HepG2 (cell line): ENCODE measurements around the gene HBM. TPM values are rescaled to one million over a fixed set of nuclear protein-coding genes. Genes with fewer than 3 reads are reported as not detected.

Experiments
- ASH2L ChIP-seq: fragments of 300-600, 200-600 bp; sonication (generic); IDR thresholded peaks from 2 replicates; pipeline ENCODE4 v1.7.0; 2017; ENCODE audit warnings: low read depth, mild to moderate bottlenecking, moderate library complexity, mixed read lengths, low read length; ENCODE audit not compliant: insufficient read length
- CCAR2 ChIP-seq: fragments of 200-400 bp; formaldehyde crosslinking; optimal IDR thresholded peaks from 2 replicates; pipeline ENCODE3; 2018; ENCODE audit warnings: low read depth, mild to moderate bottlenecking, low read length, moderate library complexity
- FOXA1 ChIP-seq, 2 experiments: fragments of 450-650 bp in 1 of 2; sonication (generic) in 1 of 2; formaldehyde crosslinking in 1 of 2; IDR thresholded peaks; 2 replicates each; pipeline versions ENCODE4 v1.4.0 to v1.6.1; 2016 to 2020; ENCODE audit warnings: missing genetic modification reagents in 1 of 2
- FOXM1 ChIP-seq: sonication (generic); formaldehyde crosslinking; IDR thresholded peaks from 2 replicates; pipeline ENCODE4 v1.5.0; 2020; ENCODE audit warnings: missing genetic modification reagents
- HOXA9 ChIP-seq: sonication (generic); formaldehyde crosslinking; IDR thresholded peaks from 2 replicates; pipeline ENCODE4 v1.8.1; 2022; ENCODE audit warnings: missing genetic modification reagents, mild to moderate bottlenecking, moderate library complexity, borderline replicate concordance
- NAIF1 ChIP-seq: sonication (generic); formaldehyde crosslinking; IDR thresholded peaks from 2 replicates; pipeline ENCODE4 v1.5.0; 2020; ENCODE audit warnings: mild to moderate bottlenecking, missing genetic modification reagents, borderline replicate concordance
- SOX13 ChIP-seq, 3 experiments: fragments of 450-650 bp in 1 of 3; sonication (generic) in 1 of 3; formaldehyde crosslinking in 1 of 3; IDR thresholded peaks in 2 of 3; conservative IDR thresholded peaks in 1 of 3; 2 replicates each; pipeline versions ENCODE4 v1.5.0 to v1.6.1; 2016 to 2020; ENCODE audit warnings: antibody characterized with exemption in 1 of 3, mild to moderate bottlenecking in 1 of 3, missing compliant biosample characterization in 1 of 3, missing genetic modification reagents in 1 of 3, moderate library complexity in 1 of 3
- SP4 ChIP-seq: sonication (generic); formaldehyde crosslinking; IDR thresholded peaks from 2 replicates; pipeline ENCODE4 v1.8.1; 2023; ENCODE audit warnings: mild to moderate bottlenecking, missing genetic modification reagents
- UBTF ChIP-seq: sonication (generic); formaldehyde crosslinking; IDR thresholded peaks from 2 replicates; pipeline ENCODE4 v1.4.0; 2020; ENCODE audit warnings: mild to moderate bottlenecking, missing genetic modification reagents
- ZBTB33 ChIP-seq: sonication (generic); formaldehyde crosslinking; IDR thresholded peaks from 2 replicates; pipeline ENCODE4 v1.4.0; 2020; ENCODE audit warnings: missing genetic modification reagents
- ZBTB4 ChIP-seq: sonication (generic); formaldehyde crosslinking; IDR thresholded peaks from 2 replicates; pipeline ENCODE4 v1.4.0; 2020; ENCODE audit warnings: missing genetic modification reagents, mild to moderate bottlenecking, borderline replicate concordance
- ZFP41 ChIP-seq: sonication (generic); formaldehyde crosslinking; IDR thresholded peaks from 2 replicates; pipeline ENCODE4 v1.4.0; 2020; ENCODE audit warnings: mild to moderate bottlenecking, missing genetic modification reagents, borderline replicate concordance
- ZNF362 ChIP-seq: sonication (generic); formaldehyde crosslinking; IDR thresholded peaks from 2 replicates; pipeline ENCODE4 v1.4.0; 2020; ENCODE audit warnings: missing genetic modification reagents, mild to moderate bottlenecking, borderline replicate concordance
- ZNF44 ChIP-seq: sonication (generic); formaldehyde crosslinking; IDR thresholded peaks from 2 replicates; pipeline ENCODE4 v1.5.1; 2020; ENCODE audit warnings: mild to moderate bottlenecking, missing genetic modification reagents
- ZNF546 ChIP-seq: sonication (generic); formaldehyde crosslinking; conservative IDR thresholded peaks from 2 replicates; pipeline ENCODE4 v1.8.1; 2023; ENCODE audit warnings: mild to moderate bottlenecking, missing genetic modification reagents
- ZNF576 ChIP-seq: sonication (generic); formaldehyde crosslinking; IDR thresholded peaks from 2 replicates; pipeline ENCODE4 v1.4.0; 2020; ENCODE audit warnings: mild to moderate bottlenecking, missing genetic modification reagents
- ZNF644 ChIP-seq: IDR thresholded peaks from 2 replicates; pipeline ENCODE4 v1.6.1; 2016; ENCODE audit warnings: low read depth
- polyA plus RNA-seq, 8 experiments: library from polyadenylated mRNA; depleted of rRNA in 3 of 8; stranded (reverse) in 7 of 8; unstranded in 1 of 8; fragments of >200 nt; fragmentation: Illumina TruSeq in 4 of 8; extraction: Trizol in 4 of 8; gene quantifications; 2 replicates each; pipeline versions ENCODE4 v1.2.1 to v1.2.3, GENCODE V29; 2011 to 2016; ENCODE audit warnings: low read depth in 4 of 8, missing spikeins in 1 of 8, mixed read lengths in 1 of 8; ENCODE audit not compliant: insufficient read depth in 1 of 8
- total RNA-seq, 5 experiments: library from RNA; depleted of rRNA; stranded (reverse); fragments of >200 nt; fragmentation: Illumina TruSeq; extraction: Trizol; gene quantifications; 2 replicates each; pipeline ENCODE4 v1.2.3, GENCODE V29; 2016; ENCODE audit warnings: low read depth in 1 of 5

HBM gene
- total and polyA plus RNA-seq, 2 of the 13 experiments (the other 11 are each of a cell fraction or from before 2014, with no cell fraction given): not detected

GRCh38 chr16:180681-181564 is 15.1 kb downstream of the HBM start (continued):
- no peak; the same call in 1 of the 2 replicates for TF ChIP-seq SOX13 (IDR thresholded peaks at IDR 0.05)
- TF ChIP-seq SOX13 (CRISPR knock-in tag; conservative IDR thresholded peaks at IDR 0.05 in 1 of 2, IDR thresholded peaks at IDR 0.05 in 1 of 2): peak in 1 of 2 experiments; percentile 55; a peak in 2 of 4 replicates
- peak; percentile 99 for TF ChIP-seq ZNF546
- TF ChIP-seq FOXM1: peak; percentile 88
- TF ChIP-seq ZBTB4: peak; percentile 63; the same call in 1 of the 2 replicates
- peak; percentile 97; the same call in 1 of the 2 replicates for TF ChIP-seq ZNF576 (CRISPR knock-in tag)
- TF ChIP-seq ASH2L: peak; percentile 66
- peak; percentile 61; the same call in 1 of the 2 replicates for TF ChIP-seq ZNF362 (CRISPR knock-in tag)
- no peak for TF ChIP-seq CCAR2
- TF ChIP-seq ZFP41 (CRISPR knock-in tag): peak; percentile 98
- TF ChIP-seq UBTF (CRISPR knock-in tag): peak; percentile 59
- peak; percentile 87 for TF ChIP-seq SP4 (CRISPR knock-in tag)
- TF ChIP-seq HOXA9 (CRISPR knock-in tag): peak; percentile 98
- TF ChIP-seq ZBTB33 (CRISPR knock-in tag): peak; percentile 67; the same call in 1 of the 2 replicates
- no peak for TF ChIP-seq FOXA1 (IDR thresholded peaks at IDR 0.05)
- 0 out of 2 replicates have a peak, but pooled peaks have one; percentile 32 for TF ChIP-seq FOXA1 (CRISPR knock-in tag; IDR thresholded peaks at IDR 0.05)
- TF ChIP-seq NAIF1 (CRISPR knock-in tag): peak; percentile 97; the same call in 1 of the 2 replicates
- TF ChIP-seq ZNF44 (CRISPR knock-in tag): peak; percentile 98
- no peak for TF ChIP-seq ZNF644 (CRISPR knock-in tag)
